GM21423 (cell line): ENCODE data around the gene TBC1D17.

Experiments
- ATAC-seq: cut with Tn5 transposase; IDR thresholded peaks from one replicate; pipeline ENCODE4 v1.9.1; 2021; ENCODE audit warnings: mild to moderate bottlenecking, moderate library complexity; ENCODE audit not compliant: unreplicated experiment

Gene TBC1D17

DNA sequence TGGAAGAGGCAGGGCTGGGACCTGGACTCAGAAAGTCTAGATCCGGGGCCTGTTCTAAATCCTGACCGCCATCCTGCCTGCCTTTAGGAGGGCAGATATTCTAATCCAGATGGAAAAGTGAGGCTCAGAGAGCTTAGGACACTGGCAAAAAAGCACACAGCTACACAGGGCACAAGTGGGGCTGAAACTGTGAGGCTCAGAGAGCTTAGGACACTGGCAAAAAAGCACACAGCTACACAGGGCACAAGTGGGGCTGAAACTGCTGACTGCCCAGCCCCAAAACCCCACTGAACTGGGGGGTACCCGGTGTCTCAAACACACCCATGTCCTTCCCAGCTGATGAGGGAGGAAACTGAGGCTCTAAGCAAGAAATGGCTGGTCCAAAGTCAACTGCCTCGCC lies 2.3 kb upstream of the TBC1D17 start:
- no peak for ATAC-seq

DNA sequence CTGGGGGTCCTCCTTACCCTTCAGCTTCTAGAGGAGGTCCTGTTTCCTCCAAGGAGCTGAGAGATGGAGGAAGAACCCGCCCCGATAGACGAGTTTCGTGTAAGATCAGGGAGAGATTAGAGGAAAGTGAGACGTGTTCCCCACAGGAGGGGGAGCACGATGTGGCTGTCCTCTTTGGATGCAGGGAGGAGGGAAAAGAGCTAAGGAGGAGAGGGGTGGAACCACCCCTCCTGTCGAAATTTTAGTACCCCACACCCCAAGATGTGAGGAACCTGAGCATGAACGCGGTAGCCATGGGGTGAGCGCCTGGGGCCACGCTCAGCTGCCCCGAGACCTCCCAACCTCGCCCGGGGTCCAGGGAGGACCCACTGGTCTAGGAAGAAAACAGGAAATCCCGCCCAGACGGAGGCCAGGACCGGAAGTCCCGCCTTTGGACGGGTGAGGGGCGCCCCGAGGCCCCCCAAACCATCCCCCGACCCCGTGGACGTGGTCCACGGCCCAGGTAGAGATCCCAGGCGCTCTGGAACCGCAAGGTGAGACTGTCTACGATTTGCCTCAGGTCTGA lies 1.6 kb upstream of the TBC1D17 start:
- ATAC-seq, result no peak

DNA sequence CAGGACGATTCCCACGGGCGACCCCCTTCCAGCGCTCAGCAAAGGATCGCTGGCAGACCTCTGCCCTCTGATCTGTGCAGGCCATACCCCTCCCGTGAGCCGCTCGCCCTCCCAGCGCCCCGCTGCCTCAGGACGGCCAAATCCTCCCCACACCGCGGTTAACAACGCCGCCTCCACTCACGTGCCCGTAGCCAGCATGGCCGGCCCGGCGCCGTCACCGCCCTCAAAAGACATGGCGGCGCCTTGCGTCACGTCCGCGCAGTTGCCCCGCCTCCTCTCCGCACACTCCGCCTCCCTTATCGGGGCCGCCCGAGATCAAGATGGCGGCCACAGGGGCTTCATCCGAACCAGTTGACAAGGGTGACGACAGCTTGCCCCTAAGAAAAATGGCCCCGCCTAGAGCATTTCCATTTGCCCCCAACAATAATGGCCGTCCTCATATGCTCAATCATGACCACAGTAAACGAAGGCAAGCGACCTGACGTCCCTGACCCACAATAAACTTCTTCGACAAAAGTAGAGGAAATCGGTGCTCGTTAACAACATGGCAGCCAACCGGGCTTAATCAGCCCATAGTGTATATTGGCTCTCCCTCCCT lies 981 bp upstream of the TBC1D17 start:
- ATAC-seq, result peak; percentile 55

DNA sequence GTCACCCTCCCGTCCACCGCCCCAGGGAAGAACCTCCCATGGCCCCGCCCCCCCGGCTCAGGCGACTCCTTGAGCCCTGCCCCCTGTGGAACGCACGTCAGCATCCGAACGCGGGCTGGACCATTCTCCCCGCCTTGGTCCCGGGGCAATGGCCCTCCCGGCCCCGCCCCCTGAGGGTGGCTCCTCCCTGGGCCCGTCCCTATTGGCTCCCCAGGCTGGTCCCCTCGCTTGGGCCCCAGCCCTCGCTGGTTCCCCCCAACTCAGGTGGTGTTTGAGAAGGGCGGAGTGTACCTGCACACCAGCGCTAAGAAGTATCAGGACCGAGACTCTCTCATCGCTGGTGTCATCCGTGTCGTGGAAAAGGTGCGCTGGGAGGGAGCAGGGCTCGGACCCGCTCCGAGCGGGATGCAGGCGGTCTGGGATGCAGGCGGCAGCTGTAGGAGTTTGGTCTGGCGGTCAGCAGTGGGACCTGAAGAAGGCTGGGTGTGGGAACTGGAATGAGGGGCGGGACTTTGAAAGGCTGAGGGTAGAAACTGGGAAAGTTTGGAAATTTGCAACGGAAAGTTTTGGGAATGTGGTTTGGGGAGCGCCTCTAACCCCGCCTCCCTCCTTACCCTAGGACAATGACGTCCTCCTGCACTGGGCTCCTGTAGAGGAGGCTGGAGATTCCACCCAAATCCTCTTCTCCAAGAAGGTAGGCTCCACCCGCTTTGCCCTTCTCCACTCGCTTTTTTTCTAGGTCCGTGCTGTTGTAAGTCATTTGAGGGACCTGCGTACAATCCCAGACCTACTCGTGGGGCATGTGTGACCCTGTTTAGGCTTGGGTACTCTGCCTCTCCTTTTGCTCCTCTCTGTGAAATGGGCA lies 609 bp downstream of the TBC1D17 start:
- ATAC-seq, result peak; percentile 43

DNA sequence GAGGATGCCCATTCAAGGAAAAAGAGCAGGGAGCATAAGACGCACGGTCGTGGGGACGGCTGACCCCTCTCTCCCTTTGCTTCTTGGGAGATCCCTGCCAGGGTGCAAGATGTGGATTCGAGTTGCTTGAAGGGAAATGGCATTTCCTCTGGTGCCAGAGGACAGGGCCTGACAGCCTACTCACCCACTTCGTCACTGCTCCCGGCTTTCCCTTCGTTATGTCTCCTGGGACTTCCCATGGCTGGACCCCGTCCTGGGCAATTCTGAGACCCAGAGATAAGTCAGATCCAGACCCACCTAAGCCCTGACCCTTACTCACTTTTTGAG lies 1.2 kb downstream of the TBC1D17 start:
- ATAC-seq, result no peak

DNA sequence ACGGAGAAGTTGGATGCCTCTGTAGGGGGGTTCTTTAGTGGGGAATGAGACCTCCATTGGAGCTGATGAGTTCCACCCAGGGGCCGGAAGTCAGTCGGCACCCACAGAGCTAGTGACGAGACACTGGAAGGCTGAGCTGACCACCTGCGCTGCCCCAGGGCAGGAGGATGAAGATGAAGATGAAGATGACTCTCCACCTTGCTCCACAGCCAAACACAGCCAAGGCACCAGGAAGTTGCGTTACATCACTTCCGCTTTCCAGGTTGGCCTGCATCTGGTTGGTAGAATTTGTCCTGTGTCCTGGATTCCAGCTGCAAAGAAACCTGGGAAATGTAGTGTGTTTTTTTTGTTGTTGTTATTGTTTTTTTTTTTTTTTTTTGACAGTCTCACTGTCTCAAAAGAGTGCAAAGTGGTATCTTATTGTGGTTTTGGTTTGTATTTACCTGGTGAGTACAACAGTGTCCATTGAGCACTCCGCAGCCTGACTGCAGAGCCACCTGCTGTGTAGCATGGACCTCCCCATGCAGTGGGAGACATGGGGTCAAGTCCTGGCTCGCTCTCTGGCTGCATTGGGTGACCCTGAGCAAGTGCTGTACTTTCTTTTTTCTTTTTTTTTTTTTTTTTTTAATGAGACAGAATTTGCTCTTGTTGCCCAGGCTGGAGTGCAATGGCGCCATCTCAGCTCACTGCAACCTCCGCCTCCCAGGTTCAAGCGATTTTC lies 1.9 kb downstream of the TBC1D17 start:
- no peak for ATAC-seq

DNA sequence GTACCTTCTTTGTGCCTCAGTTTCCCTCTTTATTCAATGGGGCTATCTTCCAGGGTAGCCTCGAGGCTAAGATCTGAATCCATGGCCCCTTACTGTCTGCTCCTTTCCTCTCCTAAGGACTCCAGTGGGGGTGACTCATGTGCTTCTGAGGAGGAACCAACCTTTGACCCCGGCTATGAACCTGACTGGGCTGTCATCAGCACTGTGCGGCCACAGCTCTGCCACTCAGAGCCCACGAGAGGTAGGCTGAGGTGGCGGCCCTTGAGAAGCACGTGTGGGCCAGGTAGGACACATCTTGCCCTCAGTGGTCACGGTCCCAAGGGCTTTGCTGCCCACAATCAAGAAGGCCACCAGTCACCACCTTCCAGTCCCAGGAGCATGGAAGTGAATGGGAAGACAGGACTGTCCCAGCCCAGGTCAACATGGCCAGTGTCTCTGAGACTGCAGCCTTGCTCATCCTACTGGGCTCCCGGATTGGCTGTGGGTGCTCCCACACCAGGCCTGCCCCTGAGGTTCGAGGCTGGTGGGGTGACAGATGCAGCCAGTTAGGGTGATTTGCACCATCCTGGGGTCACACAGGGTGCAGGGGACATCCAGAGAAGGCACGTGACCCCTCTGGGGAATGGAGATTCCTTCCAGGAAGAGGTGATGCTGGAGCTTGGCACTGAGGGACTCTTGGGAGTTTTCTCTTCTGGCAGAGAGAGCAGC lies 2.8 kb downstream of the TBC1D17 start:
- ATAC-seq, result no peak

DNA sequence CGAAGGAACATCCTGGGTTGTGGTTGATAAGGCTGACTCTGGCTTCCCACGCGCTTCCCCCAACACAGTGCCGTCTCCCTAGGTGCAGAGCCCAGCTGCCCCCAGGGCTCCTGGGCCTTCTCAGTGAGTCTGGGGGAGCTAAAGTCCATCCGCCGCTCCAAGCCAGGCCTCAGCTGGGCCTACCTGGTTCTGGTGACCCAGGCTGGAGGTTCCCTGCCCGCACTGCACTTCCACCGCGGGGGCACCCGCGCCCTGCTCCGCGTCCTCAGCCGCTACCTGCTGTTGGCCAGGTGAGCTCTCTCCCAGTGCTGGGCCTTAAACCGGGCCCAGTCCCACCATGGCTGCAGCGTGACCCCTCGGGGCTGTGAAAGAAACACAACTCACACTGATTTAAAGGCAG lies 3.7 kb downstream of the TBC1D17 start:
- no peak for ATAC-seq

DNA sequence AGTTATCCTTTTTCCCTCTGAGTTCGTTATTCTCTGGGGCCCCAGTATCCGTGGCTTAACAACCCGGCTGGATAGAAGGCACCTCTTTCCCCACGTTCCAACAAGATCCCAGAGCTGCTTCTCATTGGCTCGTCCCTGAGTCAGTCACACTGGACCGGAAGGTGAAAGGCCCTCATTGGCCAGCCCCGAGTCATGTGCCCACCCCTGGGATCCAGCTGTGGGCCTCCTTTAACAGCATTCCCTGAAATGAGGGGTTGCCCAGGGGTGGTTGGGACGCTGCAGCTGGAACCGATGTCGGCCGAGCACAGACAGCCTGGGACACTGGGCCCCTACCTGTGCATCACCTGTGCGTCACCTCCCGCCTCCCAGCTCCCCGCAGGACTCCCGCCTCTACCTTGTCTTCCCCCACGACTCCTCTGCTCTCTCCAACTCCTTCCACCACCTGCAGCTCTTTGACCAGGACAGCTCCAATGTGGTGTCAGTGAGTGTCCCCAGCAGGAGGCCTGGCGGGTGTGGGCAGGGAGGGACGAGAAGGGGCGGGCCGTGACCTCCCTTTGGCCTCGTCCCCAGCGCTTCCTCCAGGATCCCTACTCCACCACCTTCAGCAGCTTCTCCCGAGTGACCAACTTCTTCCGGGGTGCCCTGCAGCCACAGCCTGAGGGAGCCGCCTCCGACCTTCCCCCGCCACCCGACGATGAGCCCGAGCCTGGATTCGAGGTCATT lies 4.3 kb downstream of the TBC1D17 start:
- no peak for ATAC-seq

DNA sequence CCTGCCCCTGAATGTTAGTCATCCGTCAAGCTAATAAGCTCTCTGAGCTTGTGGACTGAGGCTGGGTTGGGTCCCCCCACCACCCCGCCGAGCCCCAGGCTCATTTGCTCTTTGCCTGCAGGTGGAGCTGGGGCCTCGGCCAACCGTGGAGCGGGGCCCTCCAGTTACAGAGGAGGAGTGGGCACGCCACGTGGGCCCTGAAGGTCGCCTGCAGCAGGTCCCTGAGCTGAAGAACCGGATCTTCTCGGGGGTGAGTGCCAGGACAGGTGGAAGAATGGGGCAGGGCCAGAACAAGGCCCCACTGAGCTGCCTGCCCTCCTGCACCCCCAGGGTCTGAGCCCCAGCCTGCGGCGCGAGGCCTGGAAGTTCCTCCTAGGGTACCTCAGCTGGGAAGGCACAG lies 5.1 kb downstream of the TBC1D17 start:
- no peak for ATAC-seq

DNA sequence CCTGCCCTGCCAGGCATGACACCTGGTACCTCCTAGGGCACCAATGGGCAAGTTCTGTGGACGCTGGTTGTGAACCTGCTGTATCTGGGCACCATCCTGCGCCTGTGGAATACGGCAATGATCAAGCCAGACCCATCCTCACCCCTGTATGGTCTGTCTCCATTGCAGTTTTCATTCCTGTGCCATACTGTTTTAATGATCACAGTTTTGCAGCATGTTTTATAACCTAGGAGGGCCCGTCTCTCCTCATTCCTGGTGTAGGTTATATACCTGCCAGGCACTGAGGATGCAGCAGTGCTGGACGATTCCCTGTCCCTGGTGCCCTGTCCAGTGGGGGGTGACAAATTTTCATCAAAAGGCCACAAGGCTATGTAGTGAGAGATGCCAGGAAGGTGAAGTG lies 5.6 kb downstream of the TBC1D17 start:
- ATAC-seq, result no peak

DNA sequence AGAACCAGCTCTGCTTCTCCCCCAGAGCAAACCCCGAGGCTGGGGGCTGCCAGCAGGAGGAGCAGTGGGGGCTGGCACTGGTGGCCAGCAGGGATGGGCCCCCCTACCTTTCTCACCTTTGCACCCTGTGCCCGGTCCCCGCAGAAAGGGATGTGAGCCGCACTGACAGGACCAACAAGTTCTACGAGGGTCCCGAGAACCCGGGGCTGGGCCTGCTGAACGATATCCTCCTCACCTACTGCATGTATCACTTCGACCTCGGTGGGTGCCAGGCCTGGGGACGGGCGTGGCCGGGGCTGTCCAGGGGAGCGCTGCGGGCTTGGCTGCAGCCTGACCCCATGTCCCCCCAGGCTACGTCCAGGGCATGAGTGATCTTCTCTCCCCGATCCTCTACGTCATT lies 6.6 kb downstream of the TBC1D17 start:
- no peak for ATAC-seq

DNA sequence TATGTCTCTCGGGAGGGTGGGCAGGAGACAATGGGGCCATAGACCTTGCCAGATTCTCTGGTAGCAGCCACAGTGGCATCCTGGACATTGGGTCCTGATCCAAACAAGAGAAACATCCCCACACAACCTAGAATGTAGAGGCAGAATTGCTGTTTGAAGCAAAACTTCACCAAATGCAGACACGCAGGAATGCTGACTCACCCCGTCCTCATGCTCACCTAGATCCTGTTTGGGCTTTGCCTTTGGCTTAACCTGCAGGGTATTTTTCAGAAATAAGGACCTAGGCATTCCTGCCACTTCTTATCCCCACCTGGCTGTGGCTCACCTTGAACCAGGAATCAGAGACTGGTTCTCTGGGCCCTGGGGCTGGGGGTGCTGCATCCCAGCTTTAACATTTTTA lies 7.3 kb downstream of the TBC1D17 start:
- no peak for ATAC-seq

DNA sequence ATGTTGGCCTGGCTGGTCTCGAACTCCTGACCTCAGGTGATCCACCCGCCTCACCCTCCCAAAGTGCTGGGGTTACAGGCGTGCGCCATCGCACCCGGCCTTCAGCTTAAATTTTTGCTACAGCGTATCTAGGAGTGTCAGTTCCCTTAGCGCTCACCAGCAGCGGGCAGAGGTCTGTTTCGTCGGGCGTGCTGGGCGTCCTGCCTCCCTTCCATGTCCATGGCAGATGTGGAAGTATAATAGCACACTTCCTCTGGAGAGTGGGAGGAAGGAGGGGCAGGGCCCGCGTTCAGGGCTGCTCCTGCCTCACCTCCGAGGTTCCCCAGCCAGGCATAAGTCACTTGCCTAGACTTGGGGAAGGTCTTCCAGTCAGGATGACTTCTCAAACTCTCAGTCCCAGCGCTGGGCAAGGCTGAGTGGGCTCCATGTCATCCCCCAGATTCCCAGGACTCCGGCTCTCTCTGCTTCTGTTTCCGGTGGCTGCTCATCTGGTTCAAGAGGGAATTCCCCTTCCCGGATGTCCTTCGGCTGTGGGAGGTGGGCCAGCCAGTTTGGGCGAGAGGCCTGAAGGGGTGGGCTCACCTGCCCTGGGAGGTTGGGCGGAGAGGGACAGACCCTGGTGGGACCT lies 9.6 kb downstream of the TBC1D17 start:
- no peak for ATAC-seq

DNA sequence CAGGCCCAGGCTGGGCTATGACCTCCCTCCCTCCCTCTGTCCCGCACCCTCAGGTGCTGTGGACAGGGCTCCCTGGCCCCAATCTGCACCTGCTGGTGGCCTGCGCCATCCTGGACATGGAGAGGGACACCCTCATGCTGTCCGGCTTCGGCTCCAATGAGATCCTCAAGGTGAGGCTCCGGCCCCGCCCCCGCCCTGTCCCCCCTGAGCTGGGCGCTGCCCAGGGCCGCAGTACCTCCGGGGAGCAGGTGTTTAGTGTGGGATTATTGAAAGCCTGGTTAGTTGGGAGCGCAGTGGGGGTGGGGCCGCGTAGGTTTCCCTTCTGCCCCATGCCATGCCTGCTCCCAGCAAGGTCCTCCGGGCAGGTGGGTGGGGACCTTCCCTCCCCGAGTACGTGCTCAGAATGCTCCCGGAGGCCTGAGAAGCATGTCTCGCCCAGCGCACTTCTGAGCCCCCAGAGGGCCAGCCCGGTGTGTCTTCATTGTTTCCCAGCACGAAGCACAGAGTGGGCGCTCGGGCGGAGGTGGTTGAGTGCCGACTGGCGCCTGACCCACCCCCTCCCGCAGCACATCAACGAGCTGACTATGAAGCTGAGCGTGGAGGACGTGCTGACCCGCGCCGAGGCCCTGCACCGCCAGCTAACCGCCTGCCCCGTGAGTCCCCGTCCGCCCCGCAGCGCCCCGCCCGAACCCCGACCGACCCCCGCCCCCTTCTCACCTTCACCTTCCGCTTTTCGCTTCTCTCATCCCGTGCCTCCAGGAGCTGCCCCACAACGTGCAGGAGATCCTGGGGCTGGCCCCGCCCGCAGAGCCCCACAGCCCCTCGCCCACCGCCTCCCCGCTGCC lies 10.4 kb downstream of the TBC1D17 start:
- ATAC-seq, result no peak

DNA sequence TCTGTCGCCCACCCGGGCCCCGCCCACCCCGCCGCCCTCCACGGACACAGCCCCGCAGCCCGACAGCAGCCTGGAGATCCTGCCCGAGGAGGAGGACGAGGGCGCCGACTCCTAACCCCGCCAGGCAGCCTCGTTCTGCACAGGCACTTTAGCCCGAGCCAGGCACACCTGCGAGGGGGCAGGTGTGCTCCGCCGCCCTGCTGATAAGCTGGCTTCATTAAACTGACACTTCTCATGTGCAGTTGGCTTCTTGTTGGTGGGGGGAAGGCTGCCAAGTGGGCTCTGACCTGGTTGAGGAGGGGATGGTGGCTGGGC lies 11.0 kb downstream of the TBC1D17 start:
- no peak for ATAC-seq

DNA sequence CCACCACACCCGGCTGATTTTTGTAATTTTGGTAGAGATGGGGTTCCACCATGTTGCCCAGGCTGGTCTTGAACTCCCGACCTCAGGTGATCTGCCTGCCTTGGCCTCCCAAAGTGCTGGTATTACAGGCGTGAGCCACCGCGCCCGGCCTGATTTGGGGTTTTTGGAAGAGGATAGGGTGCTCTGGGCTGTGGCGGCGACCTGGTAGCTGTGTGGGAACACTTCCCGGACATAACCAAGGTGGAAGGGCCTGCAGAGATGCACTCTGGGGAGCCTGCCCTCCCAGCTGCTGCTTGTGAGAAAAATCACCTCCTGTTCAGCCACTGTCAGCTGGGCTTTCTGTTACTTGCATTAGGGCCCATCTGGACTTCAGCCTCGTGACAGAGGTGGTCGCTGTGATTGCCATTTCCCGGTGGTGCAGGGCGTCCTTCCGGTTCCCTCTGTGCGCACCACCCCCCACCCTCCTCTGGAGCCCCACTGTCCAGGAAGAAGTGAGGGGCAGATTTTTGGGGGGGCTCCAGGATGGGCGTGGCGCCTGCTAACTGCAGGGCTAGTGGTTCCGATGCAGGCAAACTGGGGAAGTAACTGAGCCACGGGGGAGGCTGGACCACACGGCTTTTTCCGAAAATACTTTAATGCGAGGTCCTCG lies 11.7 kb downstream of the TBC1D17 start:
- no peak for ATAC-seq

DNA sequence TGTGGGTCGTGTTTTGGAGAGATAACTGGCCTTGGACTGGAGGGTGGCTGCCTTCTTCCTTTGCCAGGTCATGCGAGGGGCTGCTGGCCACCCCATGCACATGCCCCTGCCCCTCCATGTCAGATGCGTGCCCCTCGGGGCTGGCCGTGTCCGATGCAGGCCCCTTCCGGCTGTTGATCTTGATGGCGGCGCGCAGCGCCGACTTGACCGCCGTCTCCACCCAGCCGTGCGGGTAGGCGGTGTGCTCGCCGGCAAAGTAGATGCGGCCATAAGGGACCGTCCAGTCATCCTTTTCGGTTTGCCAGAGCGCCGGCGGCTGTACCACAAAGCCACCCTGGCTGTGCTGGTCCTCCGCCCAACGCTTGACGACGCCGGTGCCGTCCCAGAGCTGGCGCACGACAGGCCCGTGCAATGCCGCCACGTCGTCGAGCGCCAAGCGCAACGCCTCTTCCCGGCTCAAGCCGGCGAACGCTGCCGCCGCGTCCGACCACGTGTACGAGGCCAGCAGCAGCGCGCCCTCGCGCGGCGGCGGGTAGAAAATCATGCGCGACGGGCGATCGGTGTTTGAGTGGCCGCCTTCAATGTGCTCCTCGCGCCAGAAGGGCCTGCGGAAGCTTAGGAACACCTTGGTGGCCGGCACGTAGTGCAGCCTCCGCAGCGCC lies 12.3 kb downstream of the TBC1D17 start:
- ATAC-seq, result no peak
